HUES64 (cell line): ENCODE measurements around the gene JDP2.

Experiments used
- H3K27ac ChIP-seq: 2 replicates; pipeline ENCODE4 v1.7.0; 2013; ENCODE audit warnings: low read depth, low read length, inconsistent platforms
- H3K27me3 ChIP-seq: 2 replicates; pipeline ENCODE4 v1.6.1; 2013; ENCODE audit warnings: mild to moderate bottlenecking, low read length; ENCODE audit not compliant: insufficient read depth
- H3K36me3 ChIP-seq: 2 replicates; pipeline ENCODE4 v1.6.1; 2013; ENCODE audit warnings: mild to moderate bottlenecking, low read length; ENCODE audit not compliant: insufficient read depth
- H3K4me1 ChIP-seq: 2 replicates; pipeline ENCODE4 v1.6.1; 2013; ENCODE audit warnings: mild to moderate bottlenecking, low read length, moderate library complexity; ENCODE audit not compliant: insufficient read depth
- H3K4me3 ChIP-seq: 2 replicates; pipeline ENCODE4 v1.5.1; 2013; ENCODE audit warnings: mild to moderate bottlenecking, low read length, moderate library complexity
- H3K9ac ChIP-seq: 2 replicates; pipeline ENCODE4 v1.6.1; 2013; ENCODE audit warnings: mild to moderate bottlenecking, low read depth, low read length
- H3K9me3 ChIP-seq: 2 replicates; pipeline ENCODE4 v1.6.1; 2013; ENCODE audit warnings: low read depth, low read length; ENCODE audit not compliant: insufficient read depth
- WGBS: fragments of 150-250, 120-280 bp; methylation state at CpG from one replicate; pipeline ENCODE4 v1.1.7; 2013; ENCODE audit warnings: missing lambda C conversion rate; 5-methylcytosine and 5-hydroxymethylcytosine counted together

The JDP2 gene

GRCh38 chr14:75487155-75487671 lies 59.4 kb downstream of the JDP2 start:
- H3K9me3 ChIP-seq = no peaks in the 10 kb centered on the region
- no peak overlapping the region for H3K4me3 ChIP-seq
- H3K27ac ChIP-seq = no peak overlapping the region
- H3K27me3 ChIP-seq = no peaks in the 10 kb centered on the region
- H3K9ac ChIP-seq = no peak overlapping the region
- H3K4me1 ChIP-seq = no peaks in the 10 kb centered on the region
- 87% methylated on average over 7 of the region's 7 CpGs for WGBS
- no peaks in the 10 kb centered on the region for H3K36me3 ChIP-seq

DNA sequence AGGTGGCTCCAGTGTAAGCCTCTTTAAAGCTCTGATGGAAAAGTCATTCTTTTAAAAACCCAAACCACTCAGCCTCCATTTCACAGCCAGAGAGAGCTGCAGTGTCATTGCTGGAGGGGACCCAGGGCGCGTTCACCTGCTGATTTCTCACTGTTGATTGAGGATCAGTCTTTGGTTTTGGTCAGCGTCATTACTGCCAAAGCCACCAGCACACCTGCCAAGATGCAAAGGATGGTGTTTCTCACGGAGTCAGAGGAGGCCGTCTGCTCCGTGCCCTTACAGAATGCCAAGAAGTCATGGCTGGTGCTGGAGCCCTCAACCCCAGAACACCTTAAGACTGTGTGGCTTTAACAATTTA lies 61.6 kb downstream of the JDP2 start:
- Histone ChIP-seq H3K4me1 (no peaks in the 10 kb centered on the region), H3K9ac (no peak overlapping the region), H3K9me3 (no peaks in the 10 kb centered on the region), H3K27ac (no peak overlapping the region), H3K4me3 (no peak overlapping the region), H3K36me3 (no peaks in the 10 kb centered on the region), H3K27me3 (no peaks in the 10 kb centered on the region)
- WGBS = 96% methylated on average over 6 of the region's 6 CpGs

GRCh38 chr14:75491376-75491978 lies 63.7 kb downstream of the JDP2 start:
- Histone ChIP-seq H3K27me3 (no peaks in the 10 kb centered on the region), H3K4me3 (no peak overlapping the region), H3K9me3 (no peaks in the 10 kb centered on the region), H3K36me3 (no peaks in the 10 kb centered on the region), H3K4me1 (no peaks in the 10 kb centered on the region), H3K9ac (no peak overlapping the region), H3K27ac (no peak overlapping the region)
- WGBS = 93% methylated on average over 14 of the region's 14 CpGs

GRCh38 chr14:75492832-75493591 lies 65.2 kb downstream of the JDP2 start:
- H3K27me3 ChIP-seq = no peaks in the 10 kb centered on the region
- no peaks in the 10 kb centered on the region for H3K9me3 ChIP-seq
- no peak overlapping the region for H3K9ac ChIP-seq
- no peaks in the 10 kb centered on the region for H3K4me1 ChIP-seq
- H3K36me3 ChIP-seq = no peaks in the 10 kb centered on the region
- 88% methylated on average over 9 of the region's 9 CpGs for WGBS
- H3K4me3 ChIP-seq = no peak overlapping the region
- no peak overlapping the region for H3K27ac ChIP-seq

GRCh38 chr14:75493592-75494087 lies 65.8 kb downstream of the JDP2 start:
- H3K36me3 ChIP-seq = no peaks in the 10 kb centered on the region
- WGBS = 93% methylated on average over 8 of the region's 8 CpGs
- H3K4me3 ChIP-seq = no peak overlapping the region
- no peaks in the 10 kb centered on the region for H3K27me3 ChIP-seq
- H3K9ac ChIP-seq = no peak overlapping the region
- no peaks in the 10 kb centered on the region for H3K9me3 ChIP-seq
- H3K27ac ChIP-seq = no peak overlapping the region
- H3K4me1 ChIP-seq = no peaks in the 10 kb centered on the region

GRCh38 chr14:75494896-75495295 lies 67.1 kb downstream of the JDP2 start:
- no peaks in the 10 kb centered on the region for H3K36me3 ChIP-seq
- 96% methylated on average over 5 of the region's 5 CpGs for WGBS
- no peak overlapping the region for H3K9ac ChIP-seq
- H3K27ac ChIP-seq = no peak overlapping the region
- no peak overlapping the region for H3K4me3 ChIP-seq
- H3K4me1 ChIP-seq = no peaks in the 10 kb centered on the region
- no peaks in the 10 kb centered on the region for H3K27me3 ChIP-seq
- no peaks in the 10 kb centered on the region for H3K9me3 ChIP-seq

DNA sequence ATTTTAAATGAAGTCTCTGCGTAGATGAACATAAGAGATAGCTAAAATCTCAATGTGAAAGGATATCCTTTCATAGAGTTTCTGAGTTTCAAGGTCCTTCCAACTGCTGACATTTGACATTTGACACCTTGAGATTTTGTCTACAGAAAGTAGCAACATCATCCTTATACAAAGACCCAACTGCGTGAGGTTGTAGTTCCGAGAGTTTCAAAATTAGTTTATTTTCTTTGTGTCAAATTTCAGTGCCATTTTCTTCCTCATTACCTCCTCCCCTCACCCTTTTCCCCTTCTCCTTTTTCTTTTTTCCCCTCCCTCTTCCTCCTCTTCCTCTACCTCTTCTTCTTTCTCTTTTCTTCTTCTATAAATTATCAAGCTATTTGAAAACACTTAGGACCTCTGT lies 67.6 kb downstream of the JDP2 start:
- Histone ChIP-seq H3K4me1 (no peaks in the 10 kb centered on the region), H3K36me3 (no peaks in the 10 kb centered on the region), H3K27me3 (no peaks in the 10 kb centered on the region), H3K4me3 (no peak overlapping the region), H3K9ac (no peak overlapping the region), H3K9me3 (no peaks in the 10 kb centered on the region), H3K27ac (no peak overlapping the region)
- WGBS = 97% methylated on average over 3 of the region's 3 CpGs

- Histone ChIP-seq H3K4me3 (no peak overlapping the region), H3K27me3 (no peaks in the 10 kb centered on the region), H3K9me3 (no peaks in the 10 kb centered on the region), H3K9ac (no peak overlapping the region), H3K4me1 (no peaks in the 10 kb centered on the region), H3K36me3 (no peaks in the 10 kb centered on the region), H3K27ac (no peak overlapping the region)
- 97% methylated on average over 5 of the region's 5 CpGs for WGBS
Observed at GRCh38 chr14:75495882-75496281, 68.1 kb downstream of the JDP2 start.

- no peaks in the 10 kb centered on the region for H3K27me3 ChIP-seq
- no peaks in the 10 kb centered on the region for H3K4me1 ChIP-seq
- H3K36me3 ChIP-seq = no peaks in the 10 kb centered on the region
- 92% methylated on average over 4 of the region's 4 CpGs for WGBS
- no peak overlapping the region for H3K9ac ChIP-seq
- no peak overlapping the region for H3K27ac ChIP-seq
- H3K9me3 ChIP-seq = no peaks in the 10 kb centered on the region
- H3K4me3 ChIP-seq = no peak overlapping the region
Observed at GRCh38 chr14:75496755-75497154, 68.9 kb downstream of the JDP2 start.

GRCh38 chr14:75497191-75497590 lies 69.4 kb downstream of the JDP2 start:
- no peaks in the 10 kb centered on the region for H3K27me3 ChIP-seq
- H3K9me3 ChIP-seq = no peaks in the 10 kb centered on the region
- H3K4me1 ChIP-seq = no peaks in the 10 kb centered on the region
- H3K36me3 ChIP-seq = no peaks in the 10 kb centered on the region
- H3K4me3 ChIP-seq = no peak overlapping the region
- H3K27ac ChIP-seq = no peak overlapping the region
- no peak overlapping the region for H3K9ac ChIP-seq
- 81% methylated on average over 4 of the region's 4 CpGs for WGBS

DNA sequence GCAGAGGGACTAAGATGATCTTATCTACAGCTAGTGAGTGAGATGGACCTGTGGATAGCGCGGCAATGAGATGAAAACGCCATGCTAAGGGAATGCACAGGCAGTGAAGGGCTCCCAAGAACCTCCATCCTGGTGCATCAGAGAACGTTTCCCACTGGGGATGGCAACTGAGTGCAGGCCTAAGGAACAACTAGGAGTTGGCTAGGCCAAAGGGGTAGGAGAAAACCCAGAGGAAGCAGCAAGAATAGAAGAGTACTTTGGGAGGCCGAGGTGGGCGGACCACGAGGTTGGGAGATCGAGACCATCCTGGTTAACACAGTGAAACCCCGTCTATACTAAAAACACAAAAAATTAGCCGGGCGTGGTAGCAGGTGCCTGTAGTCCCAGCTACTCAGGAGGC lies 69.9 kb downstream of the JDP2 start:
- H3K4me1 ChIP-seq = no peaks in the 10 kb centered on the region
- H3K36me3 ChIP-seq = no peaks in the 10 kb centered on the region
- H3K27me3 ChIP-seq = no peaks in the 10 kb centered on the region
- H3K4me3 ChIP-seq = no peak overlapping the region
- no peak overlapping the region for H3K27ac ChIP-seq
- 95% methylated on average over 11 of the region's 11 CpGs for WGBS
- H3K9ac ChIP-seq = no peak overlapping the region
- no peaks in the 10 kb centered on the region for H3K9me3 ChIP-seq
